NK-92 (cell line): ENCODE data around the gene ZCCHC3.

Experiments used
- DNase-seq: peaks from one replicate; lab custom pipeline; 2025; ENCODE audit not compliant: unreplicated experiment; lab: John Stamatoyannopoulos, UW

ZCCHC3 gene

GRCh38 chr20:341682-342081, 44.3 kb downstream of the ZCCHC3 start:
- no peak for DNase-seq

GRCh38 chr20:343107-343506, 45.7 kb downstream of the ZCCHC3 start:
- DNase-seq = no peak

- DNase-seq = no peak
Observed at GRCh38 chr20:346033-346639, 48.8 kb downstream of the ZCCHC3 start.

DNA sequence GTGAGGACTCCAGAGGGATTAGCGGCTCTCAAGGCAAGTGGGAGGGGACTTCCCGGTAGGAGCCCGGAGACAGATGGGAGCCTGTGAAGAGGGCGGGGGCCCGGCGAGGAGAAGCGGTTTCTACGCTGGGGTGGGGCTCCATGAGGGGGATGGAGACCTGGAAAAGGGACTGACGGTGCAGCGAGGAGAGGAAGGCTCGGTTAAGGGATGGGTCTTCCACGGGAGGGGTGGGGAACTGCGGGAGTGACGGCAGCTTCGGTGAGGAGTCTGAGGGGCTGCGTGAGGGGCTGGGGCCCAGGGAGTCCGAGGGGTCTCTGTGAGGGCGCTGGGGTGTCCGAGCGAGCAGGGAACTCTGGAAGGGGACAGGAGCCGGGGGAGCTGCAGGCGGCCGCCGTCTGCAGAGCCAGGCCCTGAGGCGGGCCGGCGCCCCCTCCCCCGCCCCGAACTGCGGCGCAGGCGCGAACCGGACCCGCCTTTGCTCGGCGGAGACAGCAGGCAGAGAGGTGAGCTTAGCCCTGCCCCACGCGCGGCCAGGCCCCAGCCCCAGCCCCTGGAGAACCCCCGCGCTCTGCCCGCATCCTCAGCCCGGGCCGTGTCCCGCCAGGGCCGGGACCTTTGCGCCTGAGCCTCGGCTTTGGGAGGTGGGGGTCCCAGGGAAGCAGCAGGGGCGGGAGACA, 49.4 kb downstream of the ZCCHC3 start, which contains the start of gene NRSN2:
NRSN2 (plus strand) TSS at position 472 of the 677 bp plus-strand sequence. CDS start 2,533 bp downstream, outside the sequence.
- DNase-seq = no peak

DNA sequence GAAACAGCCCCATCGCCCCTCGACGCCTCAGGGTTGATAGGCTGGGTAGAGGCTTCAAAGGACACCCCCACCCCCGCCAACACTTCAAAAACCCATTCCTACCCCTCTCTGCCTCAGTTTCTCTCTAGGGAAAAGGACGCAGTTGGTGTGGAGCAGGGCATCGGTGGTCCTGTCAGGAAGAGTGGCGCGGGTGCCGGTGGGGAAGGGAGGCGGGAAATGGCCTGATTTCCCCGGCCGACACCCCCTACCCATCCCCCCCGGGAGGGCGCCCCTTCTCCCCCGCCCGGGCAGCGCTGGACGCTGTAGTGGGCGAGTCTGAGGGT, 49.9 kb downstream of the ZCCHC3 start:
- DNase-seq = no peak

DNA sequence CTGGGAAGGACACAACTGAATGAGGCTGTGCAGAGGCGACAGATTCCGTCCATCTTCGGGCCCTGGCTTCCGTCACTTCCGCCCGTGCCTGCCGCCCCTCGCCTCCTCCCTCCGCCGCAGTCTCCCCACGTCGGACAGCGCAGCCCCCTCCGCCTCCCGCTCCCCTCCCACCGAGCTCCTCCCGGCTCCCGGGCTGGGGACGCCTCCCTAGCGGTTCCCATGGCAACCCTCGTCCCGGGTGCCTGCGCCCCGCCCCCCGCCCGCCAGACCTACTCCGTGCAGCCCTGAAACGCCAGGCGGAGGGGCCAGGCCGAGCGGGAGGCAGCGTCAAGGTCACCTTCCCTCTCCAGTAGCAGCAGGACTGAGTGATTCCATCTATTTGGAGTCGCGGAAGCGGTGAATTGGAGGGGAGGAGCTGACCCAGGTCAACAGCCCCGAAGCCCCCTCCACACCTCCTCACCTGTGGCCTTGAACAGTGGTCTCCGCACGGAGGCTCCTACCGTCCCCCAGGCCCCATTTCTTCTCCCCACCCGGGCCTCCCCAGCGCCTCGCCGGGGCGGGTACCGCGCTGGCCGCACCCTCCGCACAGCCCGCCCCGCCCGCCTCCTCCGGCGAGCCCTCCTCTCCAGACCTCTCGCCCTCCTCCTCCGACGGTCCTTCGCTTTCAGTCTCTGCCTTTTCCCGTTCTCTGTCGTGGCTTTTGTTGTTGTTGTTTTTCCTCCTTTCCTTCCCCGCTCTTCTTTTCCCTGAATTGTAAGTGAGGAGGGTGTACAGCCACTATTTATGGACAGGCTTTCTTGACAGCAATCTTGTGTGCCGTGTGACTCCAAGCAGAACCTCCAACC, 50.5 kb downstream of the ZCCHC3 start:
- DNase-seq = no peak

DNA sequence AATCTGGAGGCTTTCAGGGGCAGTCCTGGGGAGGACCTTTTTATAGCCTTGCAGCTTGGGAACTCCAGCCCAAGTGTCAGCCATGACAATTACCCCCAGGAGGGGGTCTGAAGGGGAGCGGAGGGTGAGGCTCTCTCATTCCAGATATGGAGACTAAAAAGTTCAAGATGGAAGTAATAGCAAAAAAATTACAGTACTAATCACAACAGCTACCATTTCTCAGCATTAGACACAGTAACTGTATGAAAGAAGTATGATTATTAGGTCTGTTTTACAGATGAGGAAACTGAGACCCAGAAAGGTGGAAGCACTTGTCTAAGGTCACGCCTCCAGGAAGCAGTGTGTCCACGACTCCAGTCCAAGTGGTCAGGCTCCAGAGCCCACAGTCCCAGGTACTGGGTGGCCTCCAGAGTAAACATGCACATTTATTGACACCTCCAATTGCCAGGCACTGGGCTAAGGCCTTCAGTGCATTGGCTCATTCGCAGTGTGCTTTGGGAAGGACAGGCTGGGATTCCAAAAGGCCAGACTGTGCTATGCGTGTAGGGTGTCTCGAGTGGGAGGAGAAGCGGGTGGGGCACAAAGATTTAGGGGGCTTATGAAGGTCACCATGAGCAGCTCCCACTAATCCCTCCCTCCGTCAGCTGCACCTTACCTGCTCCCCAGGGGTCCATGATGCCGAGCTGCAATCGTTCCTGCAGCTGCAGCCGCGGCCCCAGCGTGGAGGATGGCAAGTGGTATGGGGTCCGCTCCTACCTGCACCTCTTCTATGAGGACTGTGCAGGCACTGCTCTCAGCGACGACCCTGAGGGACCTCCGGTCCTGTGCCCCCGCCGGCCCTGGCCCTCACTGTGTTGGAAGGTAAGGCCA, 51.8 kb downstream of the ZCCHC3 start:
- DNase-seq = no peak
